LHCN-M2 (cell line): ENCODE results near the gene TTC31. TPM values are rescaled to one million over a fixed set of nuclear protein-coding genes. Genes with fewer than 3 reads are reported as not detected.
"Not testable (repeated sequence)": the region's sequence is repeated elsewhere in the genome, so short reads cannot be mapped to it uniquely, and the experiment has no call there.

Experiments
- DNase-seq: peaks from one replicate; pipeline ENCODE4 v3.0.0-alpha.2; 2012; ENCODE audit warnings: low read depth
- polyA plus RNA-seq: library from polyadenylated mRNA; unstranded; fragments of >200 nt; gene quantifications from one replicate; pipeline ENCODE4 v1.2.1, GENCODE V29; 2012; ENCODE audit warnings: missing spikeins
- total RNA-seq: library from RNA; depleted of rRNA; stranded (reverse); fragments of >200 nt; gene quantifications from 2 replicates; pipeline ENCODE4 v1.2.3, GENCODE V29; 2014; rRNA removed

TTC31 gene
- total RNA-seq, result 22.4 and 24.2 TPM in 2 replicates
- 11.8 TPM for polyA plus RNA-seq

DNA sequence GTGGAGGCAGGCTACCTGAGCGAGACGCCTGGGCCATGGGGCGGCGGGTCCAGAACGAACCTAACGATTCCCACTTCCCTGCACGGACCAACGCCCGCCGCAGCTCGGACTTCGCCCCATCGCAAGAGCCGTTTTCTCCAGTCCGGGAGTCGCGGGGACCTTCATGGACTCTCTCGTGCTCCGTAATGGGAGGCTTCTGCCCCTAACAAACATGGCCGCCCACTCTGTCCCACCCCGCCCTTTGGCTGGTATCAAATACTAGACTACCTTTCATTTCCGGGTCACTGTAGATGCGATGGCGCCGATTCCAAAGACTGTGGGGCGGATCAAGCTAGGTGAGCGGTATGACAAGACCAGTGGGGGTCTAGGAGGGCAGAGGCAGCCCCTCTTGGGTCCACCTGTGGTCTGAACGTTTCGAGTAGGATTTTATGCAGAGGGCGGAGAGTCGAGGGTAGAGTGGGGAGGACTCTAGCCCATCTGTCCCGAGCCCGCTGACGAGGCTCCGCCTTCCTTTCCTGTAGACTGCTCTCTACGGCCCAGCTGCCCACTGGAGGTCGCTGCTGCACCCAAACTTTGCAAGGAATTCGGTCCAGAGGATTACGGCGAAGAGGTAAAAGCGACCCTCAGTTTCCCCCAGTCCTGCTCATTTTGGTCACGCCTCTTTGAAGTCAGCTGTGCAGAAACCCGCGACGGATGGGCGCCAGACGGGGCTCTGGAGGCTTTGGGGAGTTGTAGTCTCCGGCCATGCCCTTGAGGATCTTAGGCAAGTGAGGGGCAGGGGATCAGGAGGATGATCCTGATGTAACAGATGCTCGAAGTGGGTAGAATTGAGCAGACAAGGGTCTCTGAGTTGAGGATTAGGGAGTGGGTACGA lies at the start of gene TTC31, which contains the start of gene CCDC142:
TSS of gene TTC31 (plus strand) at position 281 of the 874 bp plus-strand sequence. CDS start at position 296, 15 bp downstream.
TSS of gene CCDC142 (minus strand) at position 198 of the 874 bp plus-strand sequence. CDS start at position 37, 161 bp downstream.
- peak; percentile 94 for DNase-seq

GRCh38 chr2:74436111-74436805 lies 46.6 kb upstream of the TTC31 start:
- no peak for DNase-seq

DNA sequence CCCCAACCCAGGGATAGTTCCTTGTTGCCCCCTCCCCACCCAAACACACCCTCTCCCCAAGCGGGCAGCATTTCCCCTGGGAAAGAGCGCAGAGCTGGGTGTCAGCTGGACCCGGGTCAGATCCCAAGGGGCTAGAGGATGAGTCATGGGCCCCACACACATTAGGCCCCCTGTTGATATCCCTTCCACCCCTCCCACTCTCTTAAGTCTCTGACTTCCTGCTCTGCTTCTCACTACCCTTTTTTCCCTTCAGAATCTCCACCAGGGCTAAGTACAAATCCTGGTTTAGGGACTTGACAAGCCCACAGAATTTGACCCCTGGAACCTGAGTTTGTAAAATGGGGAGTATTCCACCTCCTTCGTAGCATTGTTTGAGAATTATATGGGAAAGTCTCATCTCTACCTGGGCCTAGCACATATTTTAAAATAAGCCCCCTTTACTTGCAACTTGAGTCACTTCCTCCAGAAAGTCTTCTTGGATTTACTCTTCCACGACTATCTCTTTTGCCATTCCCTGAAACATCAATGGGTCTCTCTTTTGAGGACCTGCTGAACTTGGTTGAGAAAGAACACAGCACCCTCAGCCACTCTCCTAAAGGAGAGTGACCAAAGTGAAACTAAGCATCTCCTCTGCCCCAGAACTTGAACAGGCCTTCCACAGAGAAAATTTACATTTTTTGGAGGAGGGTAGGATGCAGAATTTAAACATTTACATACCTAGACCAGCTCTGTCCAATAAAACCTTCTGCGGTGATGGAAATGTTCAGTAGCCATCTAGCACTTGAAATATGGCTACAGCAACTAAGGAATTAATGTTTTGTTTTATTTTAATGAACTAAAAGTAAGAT lies 45.8 kb upstream of the TTC31 start:
- DNase-seq, result no peak

DNA sequence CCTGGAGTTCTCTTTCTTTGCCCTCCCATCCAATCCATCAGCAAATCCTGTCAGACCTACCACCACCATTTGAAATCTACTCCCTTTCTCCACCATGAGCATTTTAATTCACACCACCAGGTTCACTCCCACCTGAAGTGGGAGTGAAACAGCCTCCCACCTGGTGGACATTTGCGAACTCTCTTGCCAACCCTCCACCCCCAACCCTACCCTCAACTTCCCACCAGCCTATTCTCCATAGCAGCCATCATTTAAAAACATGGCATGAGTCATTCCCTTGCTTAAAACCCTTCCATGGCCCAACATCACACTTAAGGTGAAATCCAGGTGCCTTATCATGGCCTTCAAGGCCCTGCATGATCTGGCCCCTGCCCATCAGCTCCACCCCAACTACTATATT lies 44.6 kb upstream of the TTC31 start:
- no peak for DNase-seq

GRCh38 chr2:74439373-74439772 lies 43.5 kb upstream of the TTC31 start:
- no peak for DNase-seq

- DNase-seq, result peak; percentile 91
Measured at GRCh38 chr2:74439803-74440377, 43.0 kb upstream of the TTC31 start.

GRCh38 chr2:74440378-74441169 lies 42.3 kb upstream of the TTC31 start:
- peak; percentile 88 for DNase-seq

DNA sequence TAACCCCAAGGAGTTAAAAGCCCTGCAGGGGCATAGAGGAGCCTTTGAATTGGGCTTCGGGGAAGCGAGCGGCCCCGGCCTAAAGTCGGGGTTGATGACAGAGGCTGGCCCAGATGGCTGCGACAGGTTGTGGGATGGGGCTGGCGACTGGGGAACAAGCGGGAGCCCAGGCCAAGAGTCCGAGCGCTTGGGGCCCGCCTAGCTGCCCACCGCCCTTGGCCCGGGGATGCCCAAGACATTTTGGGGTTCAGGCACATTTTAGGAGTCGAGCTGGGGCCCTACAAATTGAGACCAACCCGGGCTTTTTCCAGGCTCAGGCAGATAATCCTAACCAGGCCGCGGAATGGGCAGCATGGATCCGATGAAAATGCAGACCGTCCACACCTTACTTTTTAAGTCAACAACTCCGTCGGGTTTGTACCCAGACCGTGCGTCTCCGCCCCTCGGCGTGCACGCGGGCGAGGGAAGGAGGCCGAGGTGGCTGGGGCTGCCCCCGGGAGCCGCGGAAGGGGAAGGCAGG lies 41.7 kb upstream of the TTC31 start:
- no peak for DNase-seq

DNA sequence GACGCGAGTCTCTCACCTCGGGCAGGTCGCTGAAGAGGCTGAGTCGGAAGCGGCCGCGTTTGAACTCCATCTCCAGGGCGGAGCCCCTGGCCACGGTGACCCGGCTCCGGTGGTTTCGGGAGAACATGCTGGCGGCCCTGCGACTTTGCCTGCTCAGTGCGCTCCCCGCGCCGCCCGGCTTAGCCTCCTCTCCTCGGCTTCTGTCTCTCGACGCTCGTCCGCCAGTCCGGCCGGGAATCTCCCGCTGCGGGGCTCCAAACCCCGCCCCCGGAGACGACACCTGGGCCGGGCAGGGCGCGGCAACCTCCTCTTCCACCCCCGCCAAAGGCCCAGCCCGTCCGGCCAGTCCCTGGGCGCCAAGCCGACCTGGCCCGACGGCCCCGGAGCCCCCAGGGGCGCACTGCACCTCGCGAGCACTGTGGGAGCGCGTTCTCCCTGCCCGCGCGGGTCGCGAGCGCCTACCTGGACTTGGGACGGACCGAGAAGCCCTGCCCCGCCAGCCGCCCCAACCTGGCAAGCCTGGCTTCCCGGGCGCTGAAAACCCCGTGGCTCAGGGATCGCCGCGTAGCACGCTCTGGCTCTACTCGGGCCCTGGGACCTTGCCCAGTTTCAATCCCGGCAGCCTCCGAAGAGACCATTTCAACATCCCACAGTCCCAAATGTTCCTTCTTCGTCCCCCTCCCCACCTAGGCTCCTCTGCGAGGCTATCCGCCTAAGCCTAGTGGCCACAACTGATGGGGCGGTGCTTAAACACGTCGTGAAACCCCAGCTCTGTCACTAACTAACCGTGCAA lies 41.0 kb upstream of the TTC31 start, which contains the start of gene RTKN:
TSS of gene RTKN (minus strand) at position 248 of the 793 bp plus-strand sequence. CDS start at position 127, 121 bp downstream.
- no peak for DNase-seq

- not testable (repeated sequence) for DNase-seq
Measured at GRCh38 chr2:74442483-74443297, 40.2 kb upstream of the TTC31 start.

DNA sequence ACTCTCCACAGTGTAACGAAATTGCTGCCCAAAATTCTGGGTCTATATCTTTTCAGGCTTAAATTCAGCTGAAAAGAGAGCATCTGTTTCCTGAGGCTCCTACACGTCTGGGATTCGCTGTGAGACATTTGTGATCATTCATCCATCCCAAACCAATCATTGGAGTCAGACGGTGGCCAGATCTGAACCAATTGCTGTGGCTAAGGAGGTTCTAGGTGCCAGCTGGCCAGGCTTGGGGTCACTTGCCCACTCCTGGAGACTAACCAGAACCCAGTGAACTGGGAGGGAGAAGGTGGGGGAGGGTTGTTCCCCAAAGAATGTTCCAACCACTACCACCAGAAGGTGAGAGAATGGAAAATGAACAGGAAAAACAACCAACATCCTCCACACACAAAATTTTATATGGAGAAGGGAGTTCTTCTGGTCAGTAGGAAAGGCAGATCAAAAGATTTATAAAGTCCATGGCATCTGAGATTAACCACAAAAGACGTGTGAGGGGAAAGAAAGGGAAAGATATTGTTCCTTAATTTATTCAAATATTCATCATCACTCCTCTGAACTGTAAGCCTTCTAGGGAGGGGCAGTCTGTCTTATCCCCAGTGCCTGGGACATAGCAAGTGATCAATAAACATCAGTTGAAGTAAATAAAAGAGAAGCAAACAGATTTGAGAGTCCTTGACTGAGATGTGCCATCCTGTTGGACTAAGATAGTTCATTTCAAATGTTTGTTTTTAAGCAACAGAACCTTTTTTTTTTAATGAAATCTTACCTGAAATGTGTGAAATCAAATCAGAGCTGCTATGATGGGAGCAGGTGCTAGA lies 38.2 kb upstream of the TTC31 start:
- no peak for DNase-seq

- no peak for DNase-seq
Measured at GRCh38 chr2:74447230-74447999, 35.5 kb upstream of the TTC31 start.

GRCh38 chr2:74448771-74449170 lies 34.1 kb upstream of the TTC31 start:
- no peak for DNase-seq

DNA sequence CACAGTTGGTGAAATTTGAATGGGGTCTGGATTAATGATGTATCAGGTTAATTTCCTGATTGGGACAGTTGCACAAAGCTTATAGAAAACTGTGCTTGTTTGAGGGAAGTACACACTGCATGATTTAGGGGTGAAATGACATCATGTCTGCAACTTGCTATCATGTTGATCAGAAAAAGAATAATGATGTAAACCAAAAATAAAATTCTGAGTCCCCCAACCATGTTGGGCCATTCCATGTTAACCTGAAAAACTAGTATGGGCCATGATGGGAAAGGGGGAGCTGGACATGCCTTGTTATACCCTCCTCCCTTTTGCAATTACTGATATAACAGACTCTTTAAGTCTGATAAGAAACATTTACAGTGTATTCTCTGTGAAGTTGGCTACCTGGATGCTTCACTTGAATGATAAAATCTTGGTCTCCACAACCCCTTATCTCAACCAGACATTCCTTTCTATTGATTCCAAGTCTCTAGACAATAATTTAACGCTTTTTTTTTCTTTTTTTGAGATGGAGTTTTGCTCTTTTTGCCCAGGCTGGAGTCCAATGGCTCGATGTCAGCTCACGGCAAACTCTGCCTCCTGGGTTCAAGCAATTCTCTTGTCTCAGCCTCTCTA lies 32.2 kb upstream of the TTC31 start:
- no peak for DNase-seq

GRCh38 chr2:74454654-74455511 lies 28.0 kb upstream of the TTC31 start, which contains the start of gene INO80B:
Gene INO80B, plus strand, starts transcription at chr2:74455087. Its CDS starts 30 bp downstream, at chr2:74455117.
- DNase-seq, result peak; percentile 97
